NCI-H774 (cell line): ENCODE measurements around the gene AHI1.
A peak's percentile ranks its signal among the peaks of the same experiment; 100 is the strongest.
"Not testable (repeated sequence)": the region's sequence is repeated elsewhere in the genome, so short reads cannot be mapped to it uniquely, and the experiment has no call there.

Experiments used
- DNase-seq: peaks from one replicate; lab custom pipeline; 2025; lab: John Stamatoyannopoulos, UW

Gene AHI1

DNA sequence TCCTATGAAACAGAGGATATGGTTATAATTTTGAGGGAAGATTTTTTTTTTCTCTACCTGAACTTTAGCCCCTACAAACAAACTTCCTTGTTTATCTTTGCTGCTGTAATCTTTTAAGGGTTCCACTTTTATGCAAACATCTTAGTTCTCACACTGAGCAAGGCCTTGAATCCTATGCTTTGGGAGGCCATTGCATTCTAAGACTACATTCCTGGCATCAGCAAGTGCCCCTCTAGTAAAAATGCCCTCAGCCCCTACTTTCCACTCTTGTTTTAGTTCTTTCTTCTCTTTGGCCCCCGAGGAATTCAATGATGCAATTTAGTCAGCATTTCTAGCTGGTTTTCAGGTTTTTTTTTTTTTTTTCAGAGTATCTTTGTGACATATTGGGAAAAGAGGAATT, 8.1 kb upstream of the AHI1 start:
- DNase-seq = no peak

DNA sequence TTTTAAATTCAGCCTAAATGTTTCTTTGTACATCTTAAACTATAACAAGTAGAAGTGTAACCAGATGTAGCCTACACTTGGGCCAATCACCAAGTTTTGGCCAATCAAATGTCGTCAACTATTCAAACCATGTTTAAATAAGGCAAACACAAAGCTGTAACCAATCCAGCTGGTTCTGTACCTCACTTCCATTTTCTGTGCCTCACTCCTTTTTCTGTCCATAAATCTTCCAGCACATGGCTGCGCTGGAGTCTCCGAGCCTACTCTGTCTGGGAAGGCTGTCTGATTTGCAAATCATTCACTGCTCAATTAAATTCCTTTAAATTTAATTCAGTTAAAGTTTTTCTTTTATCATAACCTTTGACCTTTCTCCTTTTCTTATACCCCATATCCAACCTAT, 7.7 kb upstream of the AHI1 start:
- no peak for DNase-seq

DNA sequence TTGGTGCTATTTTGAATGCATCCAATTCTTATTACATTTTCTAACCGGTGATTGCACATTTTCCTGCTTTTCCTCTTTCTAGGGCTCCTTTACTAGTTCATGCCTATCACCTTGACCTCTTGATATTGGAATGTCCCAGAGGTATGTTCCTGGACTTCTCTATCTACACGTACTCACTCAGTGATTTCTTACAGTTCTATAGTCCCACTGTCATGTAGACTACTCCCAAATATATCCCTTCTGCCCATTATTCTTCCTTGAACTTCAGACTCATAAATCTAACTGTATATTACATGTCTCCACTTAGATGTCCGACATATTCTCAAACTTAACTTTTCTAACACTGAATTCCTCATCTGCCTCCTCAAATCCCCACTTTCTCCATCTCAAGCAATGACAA, 7.2 kb upstream of the AHI1 start:
- DNase-seq = no peak

DNA sequence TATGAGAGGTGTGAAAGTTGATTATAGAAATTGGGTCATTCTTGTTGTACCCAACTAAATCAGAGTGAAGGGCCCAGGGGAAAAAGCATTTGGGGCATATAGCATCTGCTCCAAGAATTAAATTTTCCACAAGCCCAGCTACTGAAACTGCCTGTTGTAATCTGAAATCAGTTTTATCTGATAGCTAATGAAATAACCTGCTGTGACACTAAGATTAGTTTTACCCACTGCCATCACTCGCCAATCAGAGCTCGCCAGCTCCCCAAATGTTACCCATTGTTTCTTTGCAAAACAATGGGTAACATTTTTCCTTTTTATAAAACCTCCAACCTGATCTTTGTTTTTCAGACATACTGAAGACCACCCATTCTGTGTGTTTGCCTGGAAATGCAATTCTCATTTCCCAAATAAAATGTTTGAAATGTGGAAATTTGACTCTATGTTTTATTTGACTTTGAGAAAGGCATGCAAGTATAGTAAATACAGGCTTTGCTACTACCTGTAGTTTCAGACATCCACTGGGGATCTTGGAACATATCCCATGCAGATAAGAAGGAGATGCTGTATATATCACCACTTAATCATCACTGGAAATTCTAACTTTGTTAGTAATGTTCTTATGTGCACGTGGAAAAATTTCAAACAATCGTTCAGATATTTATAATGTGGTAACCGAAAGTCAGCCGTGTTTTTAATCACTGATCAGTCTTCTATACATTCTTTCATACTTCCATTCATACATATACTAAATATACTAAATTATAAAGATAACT, 6.3 kb upstream of the AHI1 start:
- DNase-seq = no peak

DNA sequence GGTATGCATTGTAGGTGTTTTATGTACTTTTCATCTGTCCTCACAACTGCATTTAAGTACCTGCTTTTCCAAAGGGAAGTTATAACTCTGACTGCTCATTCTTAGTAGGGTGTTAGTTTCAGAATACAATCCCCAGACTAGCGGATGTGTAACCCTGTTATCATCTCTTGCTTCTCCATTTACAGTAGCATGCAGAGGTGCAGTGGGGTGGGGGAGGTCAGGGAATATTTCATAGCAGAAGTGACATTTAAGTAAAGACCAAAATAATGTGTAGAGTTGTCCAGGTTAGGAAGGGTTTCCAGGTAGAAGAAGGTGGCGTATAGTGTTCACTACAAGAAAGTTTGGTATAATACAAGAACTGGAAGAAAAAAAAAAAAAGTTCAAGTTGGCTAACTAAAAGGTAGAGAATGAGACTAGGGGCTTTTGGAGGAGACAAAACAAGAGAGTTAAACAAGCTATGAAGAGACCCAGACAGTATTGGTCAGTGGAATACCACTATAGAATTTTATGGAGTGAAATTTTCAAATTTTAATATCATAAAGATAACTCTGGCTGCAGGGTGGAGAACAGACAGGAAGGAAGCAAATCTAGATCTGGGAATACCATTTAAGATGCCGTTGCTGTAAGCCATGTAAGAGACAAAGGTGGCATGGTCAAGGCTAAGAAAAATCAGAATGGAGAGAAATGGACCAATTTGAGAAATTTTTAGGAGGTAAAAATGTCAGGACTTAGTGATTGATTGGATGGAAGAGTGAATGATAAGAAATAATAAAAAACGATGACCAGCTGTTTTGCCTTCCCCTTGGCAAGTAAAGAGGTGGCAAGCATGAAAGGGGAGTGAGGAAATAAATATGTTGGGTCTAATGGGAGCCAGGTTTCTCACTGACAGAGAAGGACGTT, 2.2 kb upstream of the AHI1 start:
- DNase-seq = no peak

DNA sequence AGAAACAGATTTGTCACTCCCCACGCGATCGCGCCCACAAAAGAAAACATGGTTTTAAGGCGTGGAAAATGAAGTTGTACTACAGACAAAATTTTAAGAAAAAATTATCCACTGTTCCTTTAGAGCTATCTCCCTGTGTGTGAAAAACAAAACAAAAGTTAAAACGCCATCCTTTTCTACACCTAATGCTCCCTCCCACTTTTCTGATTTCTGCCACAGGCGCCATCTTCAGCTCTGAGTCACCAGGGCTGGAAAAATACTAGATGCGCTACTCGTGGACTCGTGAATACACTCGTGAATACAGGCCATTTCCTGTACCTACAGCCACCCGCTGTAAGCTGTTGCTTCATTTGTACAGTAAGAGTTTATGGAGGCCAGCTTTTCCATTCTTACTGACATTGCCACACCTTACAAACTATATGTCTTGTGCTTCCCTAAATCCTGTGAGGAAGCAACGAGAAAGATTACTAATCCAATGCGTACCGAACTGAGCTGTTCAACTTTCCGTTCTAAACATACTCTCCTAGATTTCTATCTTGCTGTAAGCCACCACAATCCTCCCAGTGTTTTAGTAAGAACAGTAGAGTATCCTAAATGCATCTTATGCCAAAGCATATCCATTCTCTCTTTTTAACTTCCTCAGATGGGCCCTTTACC, 773 bp upstream of the AHI1 start:
- peak; percentile 79 for DNase-seq

DNA sequence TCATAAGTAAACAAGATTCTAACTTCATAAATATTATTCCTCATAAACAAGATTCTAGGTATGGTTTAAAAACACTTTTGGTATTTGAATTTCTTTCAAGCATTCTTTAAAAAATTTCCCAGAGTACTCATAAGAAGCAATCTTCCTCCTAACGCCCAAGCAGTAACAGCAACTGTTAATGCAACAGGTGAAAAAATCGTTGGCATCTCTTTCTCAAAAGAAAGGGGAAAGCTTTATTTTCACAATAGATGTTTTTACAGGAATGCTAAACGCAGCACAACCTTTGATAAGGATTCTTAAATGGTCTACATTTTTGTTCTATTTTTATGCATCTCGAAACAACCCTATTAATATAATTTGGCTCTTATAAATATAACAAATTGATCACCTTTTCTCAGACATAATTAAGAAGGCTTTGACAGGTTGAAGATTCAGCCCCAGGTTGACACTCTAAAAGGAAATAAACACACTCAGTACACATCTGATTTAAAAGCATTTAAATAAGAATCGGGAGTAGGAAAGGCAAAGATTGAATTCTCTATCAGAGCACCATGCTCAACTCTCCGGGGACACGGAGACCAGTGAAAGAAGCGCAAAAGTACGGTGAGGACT, 634 bp downstream of the AHI1 start:
- DNase-seq = no peak

DNA sequence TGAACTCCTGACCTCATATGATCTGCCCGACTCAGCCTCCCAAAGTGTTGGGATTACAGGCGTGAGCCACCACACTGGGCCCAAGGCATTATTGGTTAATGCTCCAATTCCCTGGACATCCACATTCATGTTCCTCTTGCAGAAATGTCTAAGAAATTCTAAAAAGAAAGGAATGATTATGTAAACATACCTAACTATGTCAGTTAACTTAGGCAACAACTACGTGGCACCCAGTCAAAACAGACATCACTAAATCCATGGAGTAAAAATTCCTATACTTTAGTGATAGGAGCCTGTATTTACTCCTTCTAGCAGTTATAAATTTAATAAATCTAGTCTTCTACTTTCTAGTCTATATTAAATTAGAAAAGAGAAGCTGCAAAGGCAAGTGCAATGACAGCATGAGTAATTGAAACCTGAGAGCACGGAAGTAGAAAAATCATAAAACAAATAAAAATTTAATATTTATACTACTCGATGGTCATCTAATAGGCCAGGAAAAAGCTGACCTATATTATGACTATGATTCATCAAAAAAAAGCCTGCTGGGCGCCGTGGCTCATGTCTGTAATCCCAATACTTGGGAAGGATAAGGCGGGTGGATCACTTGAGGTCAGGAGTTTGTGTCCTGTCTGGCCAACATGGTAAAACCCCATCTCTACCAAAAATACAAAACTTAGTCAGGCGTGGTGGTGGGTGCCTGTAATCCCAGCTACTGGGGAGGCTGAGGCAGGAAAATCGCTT, 4.2 kb downstream of the AHI1 start:
- no peak for DNase-seq

DNA sequence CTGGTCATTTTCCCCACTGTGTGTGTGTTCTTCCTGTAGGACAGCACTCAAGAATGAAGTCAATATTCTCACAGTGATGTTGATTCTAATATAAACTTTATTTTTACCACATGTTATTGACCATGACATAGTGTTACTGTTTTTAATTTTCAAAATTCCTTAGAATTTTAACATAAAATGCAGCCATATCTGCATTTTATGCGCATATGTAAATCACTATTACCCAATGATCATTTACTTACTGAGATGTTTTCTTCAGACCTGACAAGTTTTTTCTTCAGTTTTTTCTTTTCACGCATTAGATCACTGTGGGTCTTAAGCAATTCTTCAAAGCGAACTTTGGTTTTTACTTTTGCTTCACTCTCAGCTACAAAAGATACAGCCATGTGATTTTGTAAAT, 7.2 kb downstream of the AHI1 start:
- no peak for DNase-seq

DNA sequence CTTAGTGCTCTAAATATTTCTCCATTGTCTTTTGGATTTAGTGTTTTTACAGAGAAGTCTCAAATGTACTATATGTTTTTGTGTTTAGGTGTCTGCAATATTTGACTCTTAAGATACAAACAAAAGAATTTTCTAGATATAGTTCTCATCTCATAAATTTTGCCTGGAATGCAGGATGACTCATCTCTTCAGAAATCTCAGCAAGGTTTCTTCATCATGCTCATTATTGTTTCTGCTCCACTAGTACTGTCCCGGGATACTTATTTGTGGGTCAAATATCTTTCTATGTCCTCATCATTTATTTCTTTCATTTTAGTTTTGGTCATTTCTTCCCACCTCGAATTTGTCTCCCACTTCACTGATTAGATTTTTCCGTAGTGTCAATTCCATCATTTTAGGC, 9.5 kb downstream of the AHI1 start:
- no peak for DNase-seq

DNA sequence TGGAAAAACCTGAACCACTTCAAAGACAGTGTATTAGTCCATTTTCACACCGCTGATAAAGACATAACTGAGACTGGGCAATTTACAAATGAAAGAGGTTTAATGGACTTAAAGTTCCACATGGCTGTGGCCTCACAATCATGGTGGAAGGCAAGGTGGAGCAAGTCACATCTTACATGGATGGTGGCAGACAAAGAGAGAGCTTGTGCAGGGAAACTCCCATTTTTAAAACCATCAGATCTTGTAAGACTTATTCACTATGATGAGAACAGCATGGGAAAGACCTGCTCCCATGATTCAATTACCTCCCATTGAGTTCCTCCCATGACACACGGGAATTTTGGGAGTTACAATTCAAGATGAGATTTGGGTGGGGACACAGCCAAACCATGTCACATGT, 13.6 kb downstream of the AHI1 start:
- not testable (repeated sequence) for DNase-seq

DNA sequence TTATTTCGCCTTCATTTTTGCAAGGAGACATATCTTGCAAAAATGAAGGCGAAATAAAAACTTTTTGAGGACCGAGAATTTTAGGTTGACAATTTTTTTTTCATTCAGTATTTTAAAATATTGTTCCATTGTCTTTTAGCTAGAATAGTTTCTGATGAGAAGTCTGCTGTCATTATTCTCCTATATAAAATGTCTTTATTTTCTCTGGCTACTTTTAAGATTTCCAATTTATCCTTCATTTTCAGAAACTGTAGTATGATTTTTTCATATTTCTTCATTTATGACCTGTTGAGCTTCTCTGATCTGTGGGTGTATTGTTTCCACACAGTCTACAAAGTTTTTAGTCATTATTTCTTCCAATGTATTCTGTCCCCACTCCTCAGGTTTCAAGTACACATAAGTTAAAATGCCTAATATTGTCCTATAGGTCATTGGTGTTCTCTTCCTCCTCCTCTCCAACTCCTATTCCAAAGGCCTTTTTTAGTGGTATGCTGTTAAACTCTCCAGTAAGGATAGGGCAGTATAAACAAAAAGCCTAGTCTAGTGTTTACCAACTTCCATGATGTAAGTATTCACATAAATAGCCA, 15.7 kb downstream of the AHI1 start:
- DNase-seq = peak; percentile 26

DNA sequence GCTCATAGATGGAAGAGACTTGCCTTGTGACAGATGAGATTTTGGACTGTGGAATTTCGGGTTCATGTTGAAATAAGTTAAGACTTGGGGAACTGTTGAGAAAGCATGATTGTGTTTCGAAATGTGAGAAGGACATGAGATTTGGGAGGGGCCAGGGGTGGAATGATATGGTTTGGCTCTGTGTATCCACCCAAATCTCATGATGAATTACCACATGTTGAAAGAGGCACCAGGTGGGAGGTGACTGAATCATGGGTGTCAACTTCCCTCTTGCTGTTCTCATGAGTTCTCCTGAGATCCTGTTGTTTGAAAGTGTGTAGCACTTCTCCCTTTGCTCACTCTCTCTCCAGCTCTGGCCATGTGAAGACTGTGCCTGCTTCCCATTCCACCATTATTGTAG, 17.9 kb downstream of the AHI1 start:
- no peak for DNase-seq

DNA sequence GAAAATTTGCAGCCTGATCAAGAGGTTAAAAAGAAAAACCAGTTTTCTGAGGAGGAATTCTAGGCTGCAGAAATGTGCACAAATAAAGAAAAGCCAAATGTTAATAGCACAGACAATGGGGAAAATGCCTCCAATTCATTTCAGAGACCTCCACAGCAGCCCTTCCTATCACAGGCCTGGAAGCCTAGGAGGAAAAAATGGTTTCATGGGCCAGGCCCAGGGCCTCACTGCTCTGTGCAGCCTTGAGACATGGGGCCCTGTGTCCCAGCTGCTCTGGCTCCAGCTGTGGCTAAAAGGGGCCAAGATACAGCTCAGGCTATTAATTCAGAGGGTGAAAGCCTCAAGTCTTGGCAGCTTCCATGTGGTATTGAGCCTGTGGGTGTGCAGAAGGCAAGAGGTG, 18.9 kb downstream of the AHI1 start:
- DNase-seq = no peak

DNA sequence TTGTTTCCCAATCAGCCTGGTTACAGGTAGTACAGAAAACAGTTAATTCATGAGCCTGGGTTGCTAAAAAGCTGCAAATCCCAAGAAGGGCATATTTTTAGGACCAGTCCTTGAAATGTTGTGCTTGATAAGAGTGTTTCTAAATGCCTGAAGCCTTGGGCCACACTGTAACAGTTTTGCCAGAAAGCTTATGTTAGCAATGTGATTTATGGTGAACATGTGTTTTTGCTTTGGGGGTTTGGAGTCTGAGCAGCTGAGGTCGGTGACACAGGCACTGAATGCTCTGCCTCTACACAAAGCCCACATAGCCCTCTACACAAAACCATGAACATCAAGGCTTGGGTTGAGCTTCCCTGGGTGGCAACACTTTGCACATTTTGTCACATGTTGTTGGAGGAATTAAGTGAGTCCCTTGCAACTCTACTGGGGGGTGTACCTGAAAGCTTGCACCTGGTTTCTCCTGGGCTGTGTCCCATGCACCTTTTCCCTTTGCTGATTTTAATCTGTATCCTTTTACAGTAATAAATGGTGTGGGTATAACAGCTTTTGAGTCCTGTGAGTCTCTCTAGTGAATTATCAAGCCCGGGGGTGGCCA, 22.2 kb downstream of the AHI1 start:
- DNase-seq = no peak

DNA sequence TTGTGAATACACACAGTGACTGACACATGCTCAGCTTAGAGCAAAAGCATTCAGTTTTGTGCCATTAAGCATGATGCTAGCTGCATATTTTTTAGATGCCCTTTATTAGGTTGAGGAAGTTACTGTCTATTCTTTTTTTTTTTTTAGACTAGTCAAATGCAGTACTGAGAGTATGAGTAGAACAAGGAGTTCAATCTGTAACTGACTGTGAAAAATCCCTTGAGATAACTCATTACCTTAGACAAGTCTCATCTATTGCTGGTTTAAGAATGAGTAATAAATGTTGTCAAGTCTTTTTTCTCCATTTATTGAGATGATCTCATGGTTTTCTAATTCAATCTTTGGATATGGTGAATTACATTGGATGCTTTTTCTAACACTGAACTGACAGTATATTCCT, 23.2 kb downstream of the AHI1 start:
- no peak for DNase-seq

DNA sequence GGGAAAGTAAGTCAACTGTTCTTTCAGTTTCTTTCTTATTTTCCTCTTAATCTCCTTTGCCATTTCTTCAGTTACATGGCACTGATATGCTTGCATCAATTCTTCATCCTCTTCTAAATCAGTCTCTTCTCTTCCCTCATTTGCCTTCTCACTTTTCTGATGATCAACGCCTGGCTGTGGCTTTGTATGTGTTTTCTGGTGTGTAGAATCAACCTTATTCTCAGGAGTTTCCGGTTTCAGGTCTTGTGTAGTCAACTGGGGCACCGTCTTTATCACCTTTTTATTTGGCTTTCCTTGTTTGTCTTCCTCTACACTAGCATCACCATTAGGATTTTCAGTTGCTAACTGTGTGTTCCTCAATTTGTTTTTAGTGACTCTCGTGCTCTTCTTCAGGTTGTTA, 31.6 kb downstream of the AHI1 start:
- DNase-seq = no peak

DNA sequence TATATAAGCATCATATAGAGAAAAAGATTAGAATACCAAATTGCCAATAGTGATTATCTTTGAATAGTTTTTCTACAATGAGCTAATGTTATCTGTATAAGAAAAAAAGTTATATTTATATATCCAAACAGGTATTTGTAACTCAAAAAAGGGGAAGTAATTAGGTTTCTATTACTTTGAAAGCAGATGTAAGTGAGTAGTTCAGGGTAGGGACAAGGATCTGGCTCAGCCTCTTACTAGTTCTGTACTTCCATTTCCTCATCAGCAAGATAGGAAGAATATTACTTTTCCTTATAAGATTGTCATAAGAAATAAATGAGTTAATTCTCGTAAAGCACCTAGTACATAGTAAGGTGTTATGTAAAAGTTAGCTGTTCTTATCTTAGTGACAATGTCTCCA, 32.2 kb downstream of the AHI1 start:
- DNase-seq = no peak

DNA sequence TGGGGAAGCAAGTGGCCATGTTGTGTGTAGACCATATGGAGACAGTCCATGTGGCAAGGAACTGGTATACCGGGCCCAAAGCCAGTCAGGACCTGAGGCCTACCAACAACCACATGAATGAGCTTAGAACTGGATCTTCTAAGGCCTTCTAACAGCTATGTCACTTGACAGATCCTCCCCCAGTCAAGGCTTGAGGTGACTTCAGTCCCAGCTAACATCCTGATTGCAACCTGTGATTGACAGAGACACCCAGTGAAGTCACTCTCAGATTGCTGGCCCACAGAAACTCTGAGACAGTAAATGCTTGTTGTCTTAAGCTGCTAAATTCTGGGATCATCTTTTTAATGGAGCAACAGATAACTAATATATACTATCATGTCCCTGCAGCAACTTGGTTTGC, 32.9 kb downstream of the AHI1 start:
- no peak for DNase-seq

DNA sequence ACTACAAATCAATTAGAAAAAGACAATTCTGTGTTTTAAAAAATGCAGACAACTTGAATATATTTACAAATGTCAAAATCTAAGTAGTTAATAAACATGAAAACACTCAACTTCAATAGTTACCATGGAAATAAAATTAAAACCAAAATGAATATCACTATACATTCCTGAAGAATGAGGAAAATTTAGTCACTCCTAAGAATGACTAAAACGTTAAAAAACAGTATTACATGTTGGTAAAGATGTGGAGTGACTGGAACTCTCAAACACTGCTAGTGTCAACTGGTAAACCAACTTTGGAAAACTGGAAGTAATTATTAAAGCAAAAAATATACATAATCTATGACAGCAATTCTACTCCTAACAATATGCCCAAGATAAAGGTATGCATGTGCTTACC, 36.3 kb downstream of the AHI1 start:
- DNase-seq = no peak

DNA sequence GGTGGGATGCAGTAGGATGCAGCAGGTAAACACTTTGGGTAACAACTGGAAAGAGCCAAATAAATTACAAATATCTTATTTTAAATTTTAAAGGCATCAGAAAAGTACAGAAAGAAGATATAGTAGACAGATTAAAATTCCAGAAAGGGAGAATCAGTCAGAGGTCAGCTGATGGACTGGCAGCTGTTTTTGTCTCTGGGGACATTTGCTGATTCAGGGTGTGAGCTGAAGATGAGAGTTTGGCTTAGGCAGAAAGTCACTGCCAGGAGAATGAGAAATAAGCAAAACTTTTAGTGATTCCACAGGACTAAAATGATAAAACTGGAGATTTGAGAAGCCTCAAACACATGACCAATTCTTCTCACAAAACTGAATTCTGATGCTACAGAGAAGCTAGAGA, 39.5 kb downstream of the AHI1 start:
- no peak for DNase-seq
